GM18519 (cell line): ENCODE results near the gene TENM4.
"Not testable (repeated sequence)": the region's sequence is repeated elsewhere in the genome, so short reads cannot be mapped to it uniquely, and the experiment has no call there.

Experiments
- ATAC-seq: cut with Tn5 transposase; IDR thresholded peaks from one replicate; pipeline ENCODE4 v1.9.1; 2021; ENCODE audit warnings: mild to moderate bottlenecking, moderate library complexity; ENCODE audit not compliant: unreplicated experiment, low FRiP score

Gene TENM4

GRCh38 chr11:79006854-79007253 is 434.0 kb downstream of the TENM4 start:
- no peak for ATAC-seq

GRCh38 chr11:78996007-78996406 is 444.8 kb downstream of the TENM4 start:
- ATAC-seq, result no peak

GRCh38 chr11:78995171-78995570 is 445.7 kb downstream of the TENM4 start:
- no peak for ATAC-seq

GRCh38 chr11:78993802-78994430 is 446.9 kb downstream of the TENM4 start:
- ATAC-seq, result no peak

GRCh38 chr11:78991681-78992080 is 449.1 kb downstream of the TENM4 start:
- ATAC-seq, result no peak

- no peak for ATAC-seq
These were observed 450.6 kb downstream of the TENM4 start for GRCh38 chr11:78990261-78990660.

GRCh38 chr11:78987748-78988147 is 453.1 kb downstream of the TENM4 start:
- ATAC-seq, result no peak

GRCh38 chr11:78986305-78986704 is 454.5 kb downstream of the TENM4 start:
- no peak for ATAC-seq

GRCh38 chr11:78985663-78986062 is 455.2 kb downstream of the TENM4 start:
- no peak for ATAC-seq

- ATAC-seq, result no peak
These were observed 458.4 kb downstream of the TENM4 start for GRCh38 chr11:78982473-78982872.

GRCh38 chr11:78981153-78981552 is 459.7 kb downstream of the TENM4 start:
- ATAC-seq, result no peak

- no peak for ATAC-seq
These were observed 462.0 kb downstream of the TENM4 start for GRCh38 chr11:78978831-78979230.

- ATAC-seq, result not testable (repeated sequence)
These were observed 463.0 kb downstream of the TENM4 start for GRCh38 chr11:78977848-78978247.

- ATAC-seq, result no peak
These were observed 463.8 kb downstream of the TENM4 start for GRCh38 chr11:78977009-78977408.

- ATAC-seq, result no peak
These were observed 465.7 kb downstream of the TENM4 start for GRCh38 chr11:78975081-78975480.

- ATAC-seq, result no peak
These were observed 467.0 kb downstream of the TENM4 start for GRCh38 chr11:78973876-78974275.

- ATAC-seq, result no peak
These were observed 468.2 kb downstream of the TENM4 start for GRCh38 chr11:78972590-78972989.

- no peak for ATAC-seq
These were observed 468.7 kb downstream of the TENM4 start for GRCh38 chr11:78972177-78972576.

- no peak for ATAC-seq
These were observed 473.0 kb downstream of the TENM4 start for GRCh38 chr11:78967811-78968210.

GRCh38 chr11:78965432-78965831 is 475.4 kb downstream of the TENM4 start:
- ATAC-seq, result no peak

GRCh38 chr11:78961937-78962701 is 478.7 kb downstream of the TENM4 start:
- no peak for ATAC-seq

GRCh38 chr11:78961247-78961646 is 479.6 kb downstream of the TENM4 start:
- no peak for ATAC-seq
